Stimulated activated CD4-positive, alpha-beta T cell treated with anti-CD3 and anti-CD28 coated beads, Interleukin-4, amount 100 ng/mL, for 1 hour (primary cell): ENCODE results near the gene ALPK1.
"Not testable (repeated sequence)": the region's sequence is repeated elsewhere in the genome, so short reads cannot be mapped to it uniquely, and the experiment has no call there.

Experiments
- DNase-seq: peaks from one replicate; pipeline ENCODE4 v3.0.0-alpha.2; 2020

ALPK1 gene

GRCh38 chr4:112296949-112297880 lies at the start of gene ALPK1:
Gene ALPK1, plus strand, starts transcription at chr4:112297369.
- no peak for DNase-seq

GRCh38 chr4:112251019-112251643 lies 46.0 kb upstream of the ALPK1 start:
- DNase-seq = no peak

DNA sequence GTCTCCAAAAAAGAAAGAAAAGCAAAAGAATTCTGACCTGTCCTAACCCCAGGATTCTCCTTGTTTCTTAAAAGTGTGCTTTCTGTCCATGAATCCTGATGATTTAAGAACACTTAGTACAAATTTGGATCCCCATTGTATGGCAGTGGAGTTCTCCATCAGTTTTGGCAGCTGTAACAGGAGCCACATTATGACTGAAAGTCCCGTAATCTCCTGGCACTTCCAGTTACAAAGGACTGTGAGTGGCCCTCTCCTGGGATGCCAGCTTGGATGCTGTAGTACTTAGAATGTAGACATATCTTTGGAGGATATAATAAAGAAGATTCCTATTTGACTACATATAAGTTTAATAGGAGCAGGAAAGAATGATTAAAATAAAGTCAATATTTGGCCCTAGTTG lies 44.9 kb upstream of the ALPK1 start:
- no peak for DNase-seq

DNA sequence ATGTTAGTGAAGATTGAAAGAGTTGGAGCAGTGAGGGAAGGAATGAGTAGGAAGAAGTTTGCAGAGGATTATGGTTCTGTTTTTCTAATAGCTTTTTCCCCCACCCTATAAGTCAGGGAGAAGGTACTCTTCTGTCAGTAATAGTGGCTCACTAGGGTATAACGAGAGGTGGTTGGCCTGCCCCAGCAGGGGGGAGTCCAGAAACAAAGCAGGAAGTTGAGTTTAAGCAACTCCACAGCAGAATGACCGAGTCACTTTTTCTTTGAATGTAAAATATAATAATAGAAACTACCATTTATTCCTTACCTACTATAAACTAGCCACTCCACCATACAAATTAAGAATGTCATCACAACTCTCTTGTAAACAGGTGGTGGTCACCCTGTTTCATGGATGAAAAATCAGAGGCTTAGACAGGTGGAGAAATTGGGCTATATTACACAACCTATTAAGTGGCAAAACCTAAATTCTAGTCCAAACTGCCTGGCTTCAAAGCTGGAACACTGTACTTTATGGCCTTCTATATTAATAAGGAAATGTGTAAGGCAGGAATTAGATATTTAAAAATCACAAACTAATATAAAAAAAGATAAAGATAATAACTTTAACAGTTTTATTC lies 43.7 kb upstream of the ALPK1 start:
- DNase-seq = no peak

DNA sequence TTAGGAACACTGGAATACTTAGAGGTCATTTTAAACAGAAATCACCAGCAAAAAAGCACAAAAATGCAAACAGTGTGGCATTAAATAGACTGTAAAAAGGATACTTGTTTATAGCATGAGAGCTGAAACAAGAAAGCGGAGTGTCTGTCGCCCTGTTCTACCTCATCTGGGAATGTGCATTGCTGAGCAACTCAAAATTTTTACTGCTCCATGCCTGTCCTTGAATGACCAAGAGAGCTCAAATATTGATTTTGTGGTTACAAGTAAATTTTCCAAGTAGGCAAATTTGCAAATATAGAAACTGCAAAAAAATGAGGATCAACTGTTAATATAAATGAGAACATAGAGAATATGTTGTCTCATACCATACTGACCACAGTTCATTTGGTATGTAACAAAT lies 40.1 kb upstream of the ALPK1 start:
- no peak for DNase-seq

GRCh38 chr4:112266823-112267222 lies 30.3 kb upstream of the ALPK1 start:
- no peak for DNase-seq

DNA sequence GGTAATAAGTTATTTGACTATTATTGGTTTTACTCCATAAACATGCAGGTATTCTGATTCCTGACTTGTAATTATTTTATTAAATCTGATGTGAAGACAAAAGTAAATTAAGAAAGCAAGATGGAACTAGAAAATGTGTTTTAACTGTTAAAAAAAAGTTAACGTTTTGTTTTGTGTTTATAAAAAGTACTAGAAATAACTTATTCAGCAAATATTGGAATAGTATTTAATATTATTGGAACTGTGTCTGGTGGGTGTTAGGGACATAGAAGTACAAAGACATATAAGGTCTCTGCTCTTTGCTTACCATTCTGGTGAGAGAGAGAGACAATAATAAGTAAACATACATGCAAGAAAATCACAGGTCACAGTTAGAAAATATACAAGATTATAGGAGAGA lies 27.1 kb upstream of the ALPK1 start:
- no peak for DNase-seq

DNA sequence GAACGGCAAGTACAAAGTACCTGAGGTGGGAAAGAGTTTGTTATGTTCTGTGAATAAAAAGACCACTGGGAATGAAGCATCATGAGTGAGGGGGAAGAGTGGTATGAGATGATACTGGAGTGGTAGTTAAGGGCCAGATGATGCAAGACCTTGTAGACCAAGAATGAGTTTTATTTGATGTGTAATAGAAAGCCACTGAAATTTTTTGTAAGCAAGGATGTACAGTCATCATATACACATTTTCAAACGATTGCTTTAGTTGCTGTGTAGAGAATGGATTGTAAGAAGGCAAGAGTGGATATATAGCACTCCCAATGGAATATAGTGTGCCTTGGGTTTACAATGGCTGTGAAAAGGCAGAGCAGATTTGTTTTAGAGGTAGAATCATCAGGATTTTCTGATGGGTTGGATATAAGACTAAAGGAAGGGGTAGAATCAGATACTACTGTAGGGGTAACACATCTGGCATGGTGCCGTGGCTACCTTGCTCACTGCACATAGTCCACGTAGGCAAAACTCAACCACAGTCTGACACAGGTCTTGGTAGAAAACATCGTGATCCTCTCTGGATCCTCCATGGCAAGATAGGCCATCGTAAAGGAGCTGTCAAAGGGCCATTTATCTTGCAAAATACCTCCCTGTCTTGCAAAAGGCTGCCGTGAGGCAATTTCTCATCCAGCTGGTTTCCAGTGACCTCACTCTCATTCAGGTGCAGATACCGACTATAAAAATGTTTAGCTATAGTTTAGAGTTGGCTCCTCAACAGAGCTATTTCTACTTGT lies 26.3 kb upstream of the ALPK1 start:
- DNase-seq = no peak

GRCh38 chr4:112272292-112272691 lies 24.9 kb upstream of the ALPK1 start:
- no peak for DNase-seq

GRCh38 chr4:112274959-112275358 lies 22.2 kb upstream of the ALPK1 start:
- no peak for DNase-seq

DNA sequence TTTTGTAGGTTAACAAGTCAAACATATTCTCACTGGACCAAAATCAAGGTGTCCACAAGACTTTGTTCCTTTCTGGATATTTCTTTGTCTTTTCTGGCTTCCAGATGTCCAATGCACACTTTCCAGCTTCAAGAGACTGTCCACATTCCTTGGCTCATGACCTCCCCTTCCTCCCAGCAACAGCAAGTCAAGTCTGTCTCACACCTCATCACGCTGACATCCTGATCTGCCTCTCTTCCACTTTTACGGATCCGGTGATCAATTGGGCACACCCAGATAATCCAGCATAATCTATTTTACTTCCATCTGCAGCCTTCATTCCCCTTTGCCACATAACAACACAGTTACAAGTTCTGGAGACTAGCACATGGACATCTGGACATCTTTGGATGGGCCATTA lies 21.1 kb upstream of the ALPK1 start:
- DNase-seq = no peak

DNA sequence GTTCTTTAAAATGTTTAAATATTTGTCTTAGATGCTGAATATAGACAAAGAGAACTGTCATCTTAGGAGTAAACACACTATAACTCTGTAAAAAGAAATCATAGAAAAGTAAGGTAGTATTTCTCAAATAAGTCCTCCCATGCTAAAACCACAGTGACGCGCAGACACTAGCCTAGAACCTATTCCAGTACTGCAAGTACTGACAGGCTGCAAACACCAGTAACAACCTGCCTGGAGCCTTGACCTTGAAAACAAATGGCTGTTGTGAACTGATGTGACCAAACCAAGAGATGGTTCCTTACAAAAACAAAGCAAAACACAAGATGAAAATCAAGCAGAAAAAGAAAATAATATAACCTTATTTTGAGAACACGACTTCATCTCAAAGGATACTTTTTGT lies 19.9 kb upstream of the ALPK1 start:
- no peak for DNase-seq

DNA sequence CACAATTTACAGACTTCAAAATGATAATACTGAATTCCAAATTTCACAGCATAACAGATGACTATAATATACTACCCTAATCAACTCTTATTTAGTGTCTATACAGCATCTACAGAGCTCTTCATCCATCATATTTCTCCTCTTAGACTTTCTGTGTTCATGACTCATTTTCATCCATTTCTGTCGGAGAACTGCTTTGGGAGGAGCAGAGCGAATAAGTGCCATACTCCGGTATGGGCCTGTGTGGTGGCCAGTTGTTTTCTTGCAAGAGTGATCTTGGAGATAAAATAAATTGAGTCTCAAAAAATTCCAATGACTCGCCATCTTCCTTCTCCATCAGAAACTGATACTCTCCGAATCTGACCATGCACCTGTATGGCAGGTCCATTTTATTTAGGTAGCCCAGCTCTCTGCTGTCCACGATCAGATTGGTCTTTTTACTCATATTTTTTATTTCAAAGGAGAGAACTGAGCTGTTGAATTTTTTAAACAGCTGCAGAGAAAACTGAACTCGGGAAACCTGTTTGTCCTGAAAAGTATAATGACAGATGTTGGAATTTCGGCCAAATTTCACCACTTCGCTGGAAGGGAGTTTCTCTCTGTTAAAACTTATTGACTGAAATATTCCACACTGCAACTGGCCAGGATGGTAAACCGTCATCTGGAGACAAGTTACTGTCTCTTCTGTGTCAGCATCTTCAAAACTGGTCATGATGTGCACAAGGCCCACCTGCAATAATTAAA lies 19.3 kb upstream of the ALPK1 start:
- no peak for DNase-seq

GRCh38 chr4:112279025-112279881 lies 17.9 kb upstream of the ALPK1 start:
- DNase-seq = no peak

DNA sequence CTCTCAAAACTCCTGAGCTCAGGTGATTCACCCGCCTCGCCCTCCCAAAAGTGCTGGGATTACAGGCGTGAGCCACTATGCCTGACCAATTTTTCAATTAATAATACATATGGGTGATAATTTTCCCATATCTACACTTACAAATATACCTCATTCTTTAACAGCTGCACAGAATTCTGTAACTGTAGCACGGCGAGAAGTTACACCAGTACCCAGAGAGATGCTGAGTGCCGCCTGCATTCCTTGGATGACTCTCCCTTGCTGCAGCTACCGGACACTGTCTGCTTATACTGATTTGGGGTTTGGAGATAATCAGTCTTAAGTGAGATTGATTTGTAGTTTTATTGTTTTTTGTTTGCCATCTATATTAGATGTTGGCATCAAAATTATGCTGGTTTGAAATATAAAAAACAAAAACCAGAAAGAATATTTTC lies 17.3 kb upstream of the ALPK1 start:
- no peak for DNase-seq

DNA sequence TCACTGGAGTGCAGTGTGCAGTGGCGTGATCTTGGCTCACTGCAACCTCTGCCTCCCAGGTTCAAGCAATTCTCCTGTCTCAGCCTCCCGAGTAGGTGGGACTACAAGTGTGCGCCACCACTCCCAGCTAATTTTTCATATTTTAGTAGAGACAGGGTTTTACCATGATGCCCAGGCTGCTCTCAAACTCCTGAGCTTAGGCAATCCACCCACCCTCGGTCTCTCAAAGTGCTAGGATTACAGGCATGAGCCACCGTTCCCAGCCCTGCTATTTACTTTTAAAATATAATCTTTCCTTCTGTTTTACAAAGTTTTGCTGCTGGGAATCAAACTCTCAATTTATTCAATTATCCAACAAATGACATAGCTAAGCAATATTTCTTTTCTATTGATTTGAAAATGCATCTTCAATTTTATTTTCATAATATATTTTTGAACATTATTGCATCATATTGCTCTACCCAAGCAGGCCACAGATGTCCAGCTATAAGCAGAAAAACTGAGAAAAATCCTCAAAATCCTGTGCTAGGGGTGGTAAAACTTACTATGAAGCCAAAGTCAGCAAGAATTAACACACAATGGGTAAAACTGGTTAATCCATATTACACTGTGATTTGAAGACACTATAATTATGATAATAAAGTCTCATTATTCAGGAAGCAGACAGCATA lies 16.6 kb upstream of the ALPK1 start:
- no peak for DNase-seq

DNA sequence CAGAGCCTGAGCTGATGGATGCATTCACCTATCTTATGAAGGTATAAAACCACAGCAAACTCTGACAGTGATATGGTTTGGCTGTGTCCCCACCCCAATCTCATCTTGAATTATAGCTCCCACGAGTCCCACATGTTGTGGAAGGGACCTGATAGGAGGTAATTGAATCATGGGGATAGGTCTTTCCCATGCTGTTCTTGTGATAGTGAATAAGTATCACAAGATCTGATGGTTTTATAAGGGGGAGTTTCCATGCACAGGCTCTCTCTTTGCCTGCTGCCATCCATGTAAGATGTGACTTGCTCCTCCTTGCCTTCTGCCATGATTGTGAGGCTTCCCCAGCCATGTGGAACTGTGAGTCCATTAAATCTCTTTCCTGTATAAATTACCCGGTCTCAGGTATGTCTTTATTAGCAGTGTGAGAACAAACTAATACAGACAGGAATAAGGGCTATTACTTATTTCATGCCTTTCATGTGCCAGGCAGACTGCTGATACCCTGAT lies 15.2 kb upstream of the ALPK1 start:
- DNase-seq = not testable (repeated sequence)

DNA sequence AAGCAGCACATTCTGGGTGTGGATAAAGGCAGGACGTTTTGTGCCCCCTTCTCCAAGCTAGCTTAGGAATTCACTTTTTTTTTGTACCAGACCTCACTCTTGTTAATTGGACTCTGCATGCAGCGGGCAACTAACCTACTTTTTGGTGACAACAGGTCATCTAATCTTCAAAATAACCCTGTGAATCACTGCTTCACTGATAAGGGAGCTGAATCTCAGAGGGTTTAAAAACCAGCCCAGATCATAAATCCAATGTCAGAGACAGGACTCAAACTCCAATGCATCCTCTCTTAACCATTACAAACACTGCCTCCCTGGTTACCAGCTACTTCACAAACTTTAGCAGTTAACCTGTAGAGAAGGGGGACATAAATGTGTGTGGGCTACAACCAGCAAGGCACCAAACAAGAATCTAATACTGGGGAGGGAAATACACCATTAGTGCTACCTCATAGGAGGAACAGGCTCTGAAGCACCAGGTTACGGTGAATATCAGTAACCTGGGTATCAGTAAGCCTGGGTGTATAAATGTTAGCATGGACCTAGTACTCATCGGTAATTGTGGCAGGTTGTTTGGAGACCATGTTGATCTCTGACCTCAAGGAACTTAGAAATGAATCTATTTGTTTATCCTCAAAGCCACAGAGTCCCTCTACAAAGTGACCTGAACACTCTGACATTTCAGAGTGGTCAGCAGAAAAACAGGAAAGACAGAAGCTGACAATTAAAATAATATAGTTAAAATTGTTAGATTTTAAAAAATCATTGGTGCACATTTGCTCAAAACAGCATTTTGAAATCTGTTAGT lies 14.1 kb upstream of the ALPK1 start:
- no peak for DNase-seq

DNA sequence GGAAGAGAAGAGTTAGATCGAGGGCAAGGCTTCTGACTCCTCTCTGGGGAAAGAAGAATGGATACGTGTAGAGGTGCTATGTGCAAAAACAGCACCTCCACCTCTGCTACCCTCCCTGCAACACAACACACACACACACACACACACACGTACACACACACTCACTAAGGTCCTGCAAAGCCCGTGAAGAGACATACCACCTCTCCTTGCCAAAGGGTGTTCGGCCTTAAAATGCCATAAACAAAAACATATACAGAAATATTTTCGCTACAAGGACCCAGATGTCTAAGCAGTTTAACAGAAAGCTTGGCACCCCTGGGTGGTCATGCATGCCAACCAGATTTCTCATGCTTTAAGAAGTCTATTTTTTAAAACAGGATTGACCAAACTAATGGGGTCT lies 13.0 kb upstream of the ALPK1 start:
- no peak for DNase-seq
